Erythroblast (primary cell): Measurements from ENCODE around the gene SLAMF1.

Experiments used
- GATA1 ChIP-seq: IDR thresholded peaks from 2 replicates; pipeline ENCODE4 v1.6.1; 2011; ENCODE audit warnings: low read depth, mild to moderate bottlenecking, control low read depth, low read length, moderate library complexity
- POLR2A ChIP-seq: IDR thresholded peaks from 2 replicates; pipeline ENCODE4 v1.6.1; 2011; ENCODE audit warnings: mild to moderate bottlenecking, low read length

DNA sequence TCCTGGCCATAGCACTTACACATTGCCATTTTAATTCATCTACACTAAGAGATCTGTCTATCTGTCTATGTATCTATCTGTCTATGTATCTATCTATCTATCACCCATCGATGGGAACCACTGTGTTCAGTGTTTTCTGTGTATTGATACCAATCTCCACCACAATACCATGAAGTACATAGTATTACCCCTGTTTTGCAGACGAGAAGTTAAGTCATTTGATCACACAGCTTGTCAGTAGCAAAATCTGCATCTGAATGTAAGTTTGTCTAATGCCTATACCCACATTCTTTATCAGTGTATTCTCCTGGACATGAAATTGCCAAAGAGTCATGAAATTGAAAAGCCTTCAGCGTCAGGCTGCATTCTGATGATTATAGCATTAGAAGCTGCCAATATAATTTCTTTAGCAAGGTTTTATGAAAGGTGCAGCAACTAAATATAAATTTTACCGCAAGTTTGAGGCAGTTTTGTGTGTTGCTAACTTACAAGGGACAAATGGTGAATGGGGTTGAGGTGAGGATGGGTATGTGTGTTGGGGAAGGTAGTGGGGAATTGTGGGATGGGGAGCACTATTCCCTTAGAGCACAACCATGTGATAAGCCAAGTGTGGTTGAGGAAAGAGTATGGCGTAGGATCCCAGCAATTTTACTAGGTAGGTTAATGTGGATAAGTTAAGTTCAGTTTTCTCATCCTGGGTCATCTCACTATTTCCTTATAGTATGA, 24.2 kb downstream of the SLAMF1 start:
- no peak for TF ChIP-seq POLR2A
- no peak for TF ChIP-seq GATA1
